NCI-H2081 (cell line): ENCODE measurements around the gene SPG11.
"Not testable (repeated sequence)": the region's sequence is repeated elsewhere in the genome, so short reads cannot be mapped to it uniquely, and the experiment has no call there.

ENCODE experiments used
- DNase-seq, 2 experiments: peaks; one replicate each; lab custom pipeline; 2025; lab: John Stamatoyannopoulos, UW

The SPG11 gene

GRCh38 chr15:44663410-44664308 is at the start of gene SPG11:
TSS of gene SPG11 (minus strand) at chr15:44663662. CDS start at chr15:44663647, 15 bp downstream.
- DNase-seq = peak; percentile 97

GRCh38 chr15:44712346-44713005 is 49.0 kb upstream of the SPG11 start:
- peak; percentile 24 to 45 for DNase-seq

GRCh38 chr15:44711743-44712345 is 48.4 kb upstream of the SPG11 start:
- DNase-seq = peak in 1 of 2 experiments; percentile 51

GRCh38 chr15:44711096-44711742 is 47.8 kb upstream of the SPG11 start, which contains the start of the genes B2M and PATL2:
TSS of gene B2M (plus strand) at chr15:44711517. CDS start at chr15:44711547, 30 bp downstream.
TSS of gene PATL2 (minus strand) at chr15:44711323. CDS start at chr15:44676490, 34,833 bp downstream.
- peak; percentile 93 to 95 for DNase-seq

- no peak for DNase-seq
Measured at GRCh38 chr15:44710236-44711095, 47.0 kb upstream of the SPG11 start.

- DNase-seq = no peak
Measured at GRCh38 chr15:44706946-44707636, 43.6 kb upstream of the SPG11 start.

- no peak for DNase-seq
Measured at GRCh38 chr15:44706401-44706800, 42.9 kb upstream of the SPG11 start.

- no peak for DNase-seq
Measured at GRCh38 chr15:44705986-44706385, 42.5 kb upstream of the SPG11 start.

- not testable (repeated sequence) for DNase-seq
Measured at GRCh38 chr15:44700676-44701075, 37.2 kb upstream of the SPG11 start.

GRCh38 chr15:44698641-44699040 is 35.2 kb upstream of the SPG11 start:
- DNase-seq = no peak

GRCh38 chr15:44697014-44697413 is 33.6 kb upstream of the SPG11 start:
- DNase-seq = no peak

GRCh38 chr15:44695294-44695693 is 31.8 kb upstream of the SPG11 start:
- no peak for DNase-seq

GRCh38 chr15:44694416-44694815 is 31.0 kb upstream of the SPG11 start:
- DNase-seq = no peak

- no peak for DNase-seq
Measured at GRCh38 chr15:44692659-44693058, 29.2 kb upstream of the SPG11 start.

GRCh38 chr15:44690245-44690644 is 26.8 kb upstream of the SPG11 start:
- not testable (repeated sequence) for DNase-seq

GRCh38 chr15:44689318-44689717 is 25.9 kb upstream of the SPG11 start:
- not testable (repeated sequence) for DNase-seq

- DNase-seq = peak; percentile 8 to 45
Measured at GRCh38 chr15:44682809-44683682, 19.6 kb upstream of the SPG11 start.

GRCh38 chr15:44682211-44682610 is 18.7 kb upstream of the SPG11 start:
- DNase-seq = no peak

- DNase-seq = no peak
Measured at GRCh38 chr15:44676676-44677075, 13.2 kb upstream of the SPG11 start.
